HG03520 (cell line): ENCODE measurements around the gene MEGF8.
"Not testable (repeated sequence)": the region's sequence is repeated elsewhere in the genome, so short reads cannot be mapped to it uniquely, and the experiment has no call there.

Experiments used
- ATAC-seq: cut with Tn5 transposase; IDR thresholded peaks from one replicate; pipeline ENCODE4 v1.9.1; 2021; ENCODE audit warnings: mild to moderate bottlenecking, moderate library complexity; ENCODE audit not compliant: unreplicated experiment

The MEGF8 gene

GRCh38 chr19:42328854-42329253, 3.4 kb downstream of the MEGF8 start:
- no peak for ATAC-seq

GRCh38 chr19:42330241-42330711, 4.8 kb downstream of the MEGF8 start:
- ATAC-seq, result no peak

GRCh38 chr19:42331333-42331732, 5.9 kb downstream of the MEGF8 start:
- not testable (repeated sequence) for ATAC-seq

- ATAC-seq, result no peak
These were observed 6.6 kb downstream of the MEGF8 start for GRCh38 chr19:42332059-42332458.

- no peak for ATAC-seq
These were observed 7.6 kb downstream of the MEGF8 start for GRCh38 chr19:42333018-42333417.

GRCh38 chr19:42333975-42334696, 8.7 kb downstream of the MEGF8 start:
- ATAC-seq, result no peak

- no peak for ATAC-seq
These were observed 9.4 kb downstream of the MEGF8 start for GRCh38 chr19:42334697-42335373.

GRCh38 chr19:42335374-42335936, 10.0 kb downstream of the MEGF8 start:
- no peak for ATAC-seq

- ATAC-seq, result no peak
These were observed 10.5 kb downstream of the MEGF8 start for GRCh38 chr19:42335971-42336370.

GRCh38 chr19:42339126-42339860, 13.9 kb downstream of the MEGF8 start:
- ATAC-seq, result not testable (repeated sequence)

GRCh38 chr19:42339922-42340321, 14.5 kb downstream of the MEGF8 start:
- ATAC-seq, result not testable (repeated sequence)

GRCh38 chr19:42343344-42344110, 18.1 kb downstream of the MEGF8 start:
- ATAC-seq, result no peak

- no peak for ATAC-seq
These were observed 19.0 kb downstream of the MEGF8 start for GRCh38 chr19:42344336-42344893.

- no peak for ATAC-seq
These were observed 19.9 kb downstream of the MEGF8 start for GRCh38 chr19:42345191-42345812.

- ATAC-seq, result no peak
These were observed 22.8 kb downstream of the MEGF8 start for GRCh38 chr19:42348211-42348610.

- ATAC-seq, result no peak
These were observed 24.1 kb downstream of the MEGF8 start for GRCh38 chr19:42349378-42350107.

- ATAC-seq, result no peak
These were observed 25.0 kb downstream of the MEGF8 start for GRCh38 chr19:42350417-42350816.

GRCh38 chr19:42351079-42351735, 25.8 kb downstream of the MEGF8 start:
- ATAC-seq, result no peak
